H1 (cell line): ENCODE results near the gene HRH1. TPM values are rescaled to one million over a fixed set of nuclear protein-coding genes. Genes with fewer than 3 reads are reported as not detected.
"Not testable (repeated sequence)": the region's sequence is repeated elsewhere in the genome, so short reads cannot be mapped to it uniquely, and the experiment has no call there.

Experiments used
- CTCF ChIA-PET: fragments of 300-600 bp; sonication (Branson Sonifier 250); formaldehyde crosslinking; loops from one replicate; lab custom pipeline; 2021; ENCODE audit not compliant: partially characterized antibody; lab: Charles Lee
- POLR2A ChIA-PET: fragments of 300-600 bp; sonication (Branson Sonifier 250); formaldehyde crosslinking; loops from one replicate; lab custom pipeline; 2021; ENCODE audit warnings: inconsistent platforms; ENCODE audit not compliant: partially characterized antibody; lab: Charles Lee
- DNase-seq, 2 experiments: peaks; one replicate each; pipeline versions ENCODE4 v3.0.0 to v3.0.0-alpha.2; 2010 to 2022; ENCODE audit warnings: low spot score in 2 of 2, low read depth in 1 of 2, mixed read lengths in 1 of 2
- FAIRE-seq: peaks from 2 replicates; lab custom pipeline; 2011; peaks lifted over from hg19 to GRCh38; lab: Jason Lieb, UNC
- H2AFZ ChIP-seq: 2 replicates; pipeline ENCODE4 v1.8.1; 2012; ENCODE audit warnings: low read length, inconsistent platforms
- H2AK5ac ChIP-seq: 2 replicates; pipeline ENCODE4 v1.6.1; 2013; ENCODE audit warnings: low read depth, low read length
- H2BK120ac ChIP-seq: replicated peaks from 2 replicates; pipeline ENCODE3; 2013; ENCODE audit warnings: low read depth, low read length, inconsistent platforms
- H2BK12ac ChIP-seq: 2 replicates; pipeline ENCODE4 v1.6.1; 2013; ENCODE audit warnings: low read depth, low read length
- H2BK15ac ChIP-seq: 2 replicates; pipeline ENCODE4 v1.6.1; 2013; ENCODE audit warnings: low read length
- H2BK20ac ChIP-seq: 2 replicates; pipeline ENCODE4 v1.6.1; 2013; ENCODE audit warnings: low read length
- H2BK5ac ChIP-seq: 2 replicates; pipeline ENCODE4 v1.6.1; 2013; ENCODE audit warnings: low read depth, low read length
- H3K14ac ChIP-seq: 2 replicates; pipeline ENCODE4 v1.6.1; 2013; ENCODE audit warnings: inconsistent platforms; ENCODE audit not compliant: insufficient read length
- H3K18ac ChIP-seq: 2 replicates; pipeline ENCODE4 v1.6.1; 2013; ENCODE audit warnings: low read length; ENCODE audit errors: extremely low read depth
- H3K23ac ChIP-seq: 2 replicates; pipeline ENCODE4 v1.6.1; 2013; ENCODE audit warnings: inconsistent platforms; ENCODE audit not compliant: insufficient read length
- H3K23me2 ChIP-seq: 2 replicates; pipeline ENCODE4 v1.6.1; 2013; ENCODE audit warnings: low read depth, low read length
- H3K27ac ChIP-seq: 2 replicates; pipeline ENCODE4 v1.6.1; 2011; ENCODE audit warnings: low read depth, low read length, inconsistent platforms
- H3K27me3 ChIP-seq, 4 experiments: replicated peaks in 1 of 4; 1 replicate in 1 of 4; 2 replicates in 3 of 4; pipeline versions ENCODE4 v1.6.1 to v1.8.1; 2011 to 2013; ENCODE audit warnings: low read length in 3 of 4, mild to moderate bottlenecking in 3 of 4, inconsistent platforms in 2 of 4, mixed read lengths in 2 of 4, moderate library complexity in 1 of 4; ENCODE audit not compliant: control insufficient read depth in 3 of 4, insufficient read depth in 3 of 4; ENCODE audit errors: extremely low read depth in 1 of 4
- H3K36me3 ChIP-seq, 4 experiments: 2 replicates each; pipeline versions ENCODE4 v1.6.1 to v1.8.1; 2011 to 2013; ENCODE audit warnings: mild to moderate bottlenecking in 4 of 4, low read length in 3 of 4, moderate library complexity in 2 of 4, control low read depth in 1 of 4, inconsistent platforms in 1 of 4; ENCODE audit not compliant: insufficient read depth in 4 of 4, control insufficient read depth in 2 of 4
- H3K4ac ChIP-seq: replicated peaks from 2 replicates; pipeline ENCODE3; 2013; ENCODE audit warnings: low read length, low read depth, mixed read lengths, inconsistent platforms; ENCODE audit not compliant: insufficient read length
- H3K4me1 ChIP-seq, 4 experiments: replicated peaks in 1 of 4; 1 replicate in 1 of 4; 2 replicates in 3 of 4; pipeline versions ENCODE4 v1.6.1 to v1.8.1; 2011 to 2013; ENCODE audit warnings: low read length in 3 of 4, inconsistent platforms in 2 of 4, mixed read lengths in 1 of 4; ENCODE audit not compliant: insufficient read depth in 4 of 4, control insufficient read depth in 3 of 4
- H3K4me2 ChIP-seq, 2 experiments: 2 replicates each; pipeline versions ENCODE4 v1.6.1 to v1.8.1; 2011 to 2013; ENCODE audit warnings: low read depth in 2 of 2, low read length in 2 of 2, control low read depth in 1 of 2, inconsistent platforms in 1 of 2, mild to moderate bottlenecking in 1 of 2; ENCODE audit not compliant: insufficient read depth in 1 of 2
- H3K4me3 ChIP-seq, 4 experiments: fragments of 200-600, 300-600 bp in 1 of 4; sonication (generic), shearing (Covaris generic), sonication (Bioruptor Twin) in 1 of 4; 2 replicates each; pipeline versions ENCODE4 v1.5.1 to v1.8.1; 2011 to 2016; ENCODE audit warnings: low read length in 4 of 4, low read depth in 3 of 4, control low read depth in 2 of 4, inconsistent platforms in 2 of 4, mild to moderate bottlenecking in 2 of 4, mixed read lengths in 1 of 4, moderate library complexity in 1 of 4; ENCODE audit not compliant: insufficient read depth in 2 of 4; ENCODE audit errors: extremely low read depth in 1 of 4
- H3K56ac ChIP-seq: replicated peaks from 2 replicates; pipeline ENCODE3; 2013; ENCODE audit warnings: low read depth, mild to moderate bottlenecking, mixed read lengths, low read length, inconsistent platforms; ENCODE audit not compliant: insufficient read length
- H3K79me1 ChIP-seq: 2 replicates; pipeline ENCODE4 v1.6.1; 2013; ENCODE audit warnings: low read depth, low read length, control low read depth
- H3K79me2 ChIP-seq, 2 experiments: 2 replicates each; pipeline versions ENCODE4 v1.6.1 to v1.8.1; 2012 to 2013; ENCODE audit warnings: low read length in 2 of 2, mild to moderate bottlenecking in 2 of 2, inconsistent platforms in 1 of 2; ENCODE audit not compliant: insufficient read depth in 2 of 2, control insufficient read depth in 1 of 2
- H3K9ac ChIP-seq, 4 experiments: replicated peaks in 1 of 4; 1 replicate in 1 of 4; 2 replicates in 3 of 4; pipeline versions ENCODE4 v1.6.1 to v1.8.1; 2011 to 2013; ENCODE audit warnings: low read depth in 3 of 4, low read length in 3 of 4, control low read depth in 2 of 4, mild to moderate bottlenecking in 2 of 4, moderate library complexity in 2 of 4, inconsistent platforms in 1 of 4; ENCODE audit errors: extremely low read depth in 1 of 4
- H3K9me3 ChIP-seq, 2 experiments: 2 replicates each; pipeline versions ENCODE4 v1.6.1 to v1.8.1; 2012 to 2013; ENCODE audit warnings: mild to moderate bottlenecking in 2 of 2, moderate library complexity in 2 of 2, control low read depth in 1 of 2, inconsistent platforms in 1 of 2, low read depth in 1 of 2, low read length in 1 of 2, mixed read lengths in 1 of 2; ENCODE audit not compliant: insufficient read depth in 2 of 2
- H4K20me1 ChIP-seq, 2 experiments: replicated peaks in 1 of 2; 2 replicates each; pipeline versions ENCODE3 to v1.8.1; 2011 to 2013; ENCODE audit warnings: inconsistent platforms in 2 of 2, low read length in 2 of 2, mild to moderate bottlenecking in 1 of 2; ENCODE audit not compliant: insufficient read depth in 2 of 2, control insufficient read depth in 1 of 2
- H4K5ac ChIP-seq: 2 replicates; pipeline ENCODE4 v1.6.1; 2013; ENCODE audit warnings: low read length, low read depth, mixed read lengths, inconsistent platforms; ENCODE audit not compliant: insufficient read length
- H4K8ac ChIP-seq: 2 replicates; pipeline ENCODE4 v1.8.0; 2013; ENCODE audit warnings: mild to moderate bottlenecking, moderate library complexity, low read length, inconsistent platforms; ENCODE audit not compliant: insufficient read depth; ENCODE audit errors: extremely low read depth
- H4K91ac ChIP-seq: replicated peaks from 2 replicates; pipeline ENCODE3; 2013; ENCODE audit warnings: low read length, mixed read lengths, inconsistent platforms; ENCODE audit not compliant: insufficient read length
- CTCF ChIP-seq, 3 experiments: IDR thresholded peaks; 1 replicate in 2 of 3; 2 replicates in 1 of 3; pipeline versions ENCODE4 v1.5.1 to v1.6.1; 2011; ENCODE audit warnings: low read length in 3 of 3, mild to moderate bottlenecking in 3 of 3, inconsistent platforms in 2 of 3, low read depth in 1 of 3, moderate library complexity in 1 of 3; ENCODE audit not compliant: insufficient read depth in 1 of 3; ENCODE audit errors: control extremely low read depth in 1 of 3
- RAD21 ChIP-seq, 2 experiments: IDR thresholded peaks in 1 of 2; conservative IDR thresholded peaks in 1 of 2; 2 replicates each; pipeline ENCODE4 v1.6.1; 2011; ENCODE audit warnings: low read depth in 2 of 2, low read length in 2 of 2, improper control_type of control experiment in 1 of 2, inconsistent platforms in 1 of 2, mild to moderate bottlenecking in 1 of 2, moderate library complexity in 1 of 2
- WGBS, 2 experiments: shearing (Covaris generic) in 1 of 2; methylation state at CpG; one replicate each; pipeline versions ENCODE4 v1.1.6 to v1.1.7; 2013 to 2015; ENCODE audit warnings: low lambda C conversion rate in 2 of 2, mixed read lengths in 2 of 2, inconsistent platforms in 1 of 2, low coverage in 1 of 2, missing lambda C conversion rate in 1 of 2; ENCODE audit not compliant: insufficient replicate concordance in 2 of 2, insufficient coverage in 1 of 2, insufficient read length in 1 of 2; ENCODE audit errors: extremely low coverage in 1 of 2, missing lambda C conversion rate in 1 of 2; 5-methylcytosine and 5-hydroxymethylcytosine counted together
- polyA plus RNA-seq, 7 experiments: library from polyadenylated mRNA; depleted of rRNA in 3 of 7; stranded (reverse) in 5 of 7; unstranded in 2 of 7; fragments of >200 nt in 5 of 7; fragments of 200-250 nt in 2 of 7; gene quantifications; 1 replicate in 5 of 7; 2 replicates in 1 of 7; 4 replicates in 1 of 7; pipeline versions ENCODE4 v1.2.1 to v1.2.3, GENCODE V29; 2011 to 2013; ENCODE audit warnings: missing spikeins in 2 of 7, mixed read lengths in 2 of 7
- total RNA-seq: library from RNA; stranded (reverse); fragmentation: NEBNext Ultra II Directional; extraction: Animal tissue kit (Norgen Biotek cat#: 25700); gene quantifications from 2 replicates; pipeline ENCODE4 v1.2.1, GENCODE V29; 2021

HRH1 gene
- total and polyA plus RNA-seq, 2 of the 8 experiments (the other 6 are each of a cell fraction or from before 2014, with no cell fraction given), result 0.11 TPM; not detected in 1

- FAIRE-seq, H3K9ac ChIP-seq, H2BK20ac ChIP-seq, H3K79me1 ChIP-seq, H4K8ac ChIP-seq, H3K79me2 ChIP-seq, H3K14ac ChIP-seq, H3K56ac ChIP-seq, H2BK120ac ChIP-seq, H3K23ac ChIP-seq, H3K27ac ChIP-seq, H4K91ac ChIP-seq, H2BK5ac ChIP-seq, H2BK15ac ChIP-seq, H4K20me1 ChIP-seq, H3K4me2 ChIP-seq, H4K5ac ChIP-seq, H2BK12ac ChIP-seq, H3K36me3 ChIP-seq, H3K18ac ChIP-seq, H3K4me3 ChIP-seq, H3K23me2 ChIP-seq, H3K4me1 ChIP-seq, H3K27me3 ChIP-seq, H3K4ac ChIP-seq, H2AFZ ChIP-seq, H3K9me3 ChIP-seq, H2AK5ac ChIP-seq: not testable (repeated sequence)
- DNase-seq, result peak in 1 of 2 experiments; percentile 38
- peak; percentile 45 to 58 (median 48) for TF ChIP-seq CTCF (IDR thresholded peaks at IDR 0.05; ENCODE audit: control extremely low read depth in 1 of 3, insufficient read depth in 1 of 3, low read depth in 1 of 3, low read length in 3 of 3)
- peak; percentile 65 to 72 for TF ChIP-seq RAD21 (IDR thresholded peaks at IDR 0.05 in 1 of 2, conservative IDR thresholded peaks at IDR 0.05 in 1 of 2; ENCODE audit: low read depth in 2 of 2, low read length in 2 of 2)
- POLR2A ChIA-PET, result interaction anchor here (2.6 kb wide), 1 partner anchor 11 kb away, joined by 8 read pairs; no protein-coding TSS in a partner anchor
- CTCF ChIA-PET, result interaction anchor here (0.8 to 7.4 kb wide), 18 partner anchors 10 to 145 kb away, joined by 3 to 40 read pairs (median 4); partner anchors contain the start of gene HRH1
- 84% methylated on average over 14 of the region's 14 CpGs; no CpG with 5 or more reads in 1 of the 2 experiments for WGBS, 2 experiments
Measured at GRCh38 chr3:11205881-11206280, 51.6 kb downstream of the HRH1 start.
